Heart right ventricle (tissue), 16 donors: Measurements from ENCODE around the gene RAB39B. TPM values are rescaled to one million over a fixed set of nuclear protein-coding genes. Genes with fewer than 3 reads are reported as not detected.
"Not testable (repeated sequence)": the region's sequence is repeated elsewhere in the genome, so short reads cannot be mapped to it uniquely, and the experiment has no call there.

Experiments
- ATAC-seq, 8 donors: fragments of 200-7000 bp; cut with Tn5 transposase; one replicate each; pipeline ENCODE4 v1.9.1; 2020; ENCODE audit warnings: mild to moderate bottlenecking in 8 of 8, moderate library complexity in 8 of 8, moderate number of reproducible peaks in 1 of 8
- DNase-seq, 2 donors: peaks; one replicate each; pipeline ENCODE4 v3.0.0-alpha.2; 2020
- H3K27ac ChIP-seq, 10 donors: fragments of 200-600 bp; sonication (generic) in 2 of 10; one replicate each; pipeline versions ENCODE4 v1.5.0 to v1.8.0; 2020 to 2022; ENCODE audit warnings: mild to moderate bottlenecking in 3 of 10
- H3K27me3 ChIP-seq, 7 donors: fragments of 200-600 bp; one replicate each; pipeline ENCODE4 v1.8.0; 2021 to 2022; ENCODE audit warnings: mild to moderate bottlenecking in 2 of 7
- H3K36me3 ChIP-seq, 9 donors: fragments of 200-600 bp; sonication (generic) in 1 of 9; one replicate each; pipeline versions ENCODE4 v1.5.0 to v1.8.0; 2020 to 2022; ENCODE audit warnings: mild to moderate bottlenecking in 2 of 9
- H3K4me1 ChIP-seq, 9 donors: fragments of 200-600 bp; sonication (generic) in 1 of 9; one replicate each; pipeline versions ENCODE4 v1.5.0 to v1.8.0; 2020 to 2022; ENCODE audit warnings: mild to moderate bottlenecking in 4 of 9
- H3K4me3 ChIP-seq, 10 donors: fragments of 200-600 bp; sonication (generic) in 2 of 10; one replicate each; pipeline versions ENCODE4 v1.5.0 to v1.8.0; 2020 to 2022; ENCODE audit warnings: mild to moderate bottlenecking in 7 of 10, moderate library complexity in 2 of 10
- H3K9me3 ChIP-seq, 11 donors: fragments of 200-600 bp in 10 of 11; sonication (generic) in 2 of 11; one replicate each; pipeline versions ENCODE4 v1.5.0 to v1.8.0; 2013 to 2022; ENCODE audit warnings: mild to moderate bottlenecking in 2 of 11, control low read depth in 1 of 11, moderate library complexity in 1 of 11
- WGBS, 2 donors: extraction: QIAGEN DNeasy Blood & Tissue Kit; methylation state at CpG; one replicate each; pipeline ENCODE4 v1.1.7; 2013; ENCODE audit warnings: inconsistent platforms in 1 of 2; 5-methylcytosine and 5-hydroxymethylcytosine counted together
- intact Hi-C, 10 donors: fragments of 100-400 bp; cut with DNase I; formaldehyde crosslinking; loops; one replicate each; pipeline versions ENCODE4 v1.11.1 to v1.14.2; 2022
- polyA plus RNA-seq, 2 donors: library from polyadenylated mRNA; stranded (reverse); fragments of 200-250 nt; gene quantifications; one replicate each; pipeline ENCODE4 v1.2.3, GENCODE V29; 2013
- total RNA-seq, 10 donors: library from RNA; stranded (reverse); fragmentation: NEBNext Ultra II Directional in 3 of 10; extraction: Animal tissue kit (Norgen Biotek cat#: 25700) in 3 of 10; gene quantifications; one replicate each; pipeline versions ENCODE4 v1.2.1 to v1.2.4, GENCODE V29; 2021 to 2023
- TF ChIP-seq, protein P1 (sequence below), 9 donors: fragments of 200-600 bp; sonication (generic) in 2 of 9; IDR thresholded peaks; one replicate each; pipeline versions ENCODE4 v1.5.0 to v1.8.0; 2021 to 2022; ENCODE audit warnings: antibody characterized with exemption in 9 of 9, mild to moderate bottlenecking in 5 of 9, moderate library complexity in 1 of 9
- donor health status: Arrhythmogenic right ventricular cardiomyopathy.
- donor health status: ischemic (EF 13 %, LVEDD 7.1; RV severe dilation, severe dysfunction).
- donor health status: healthy with polysubstance abuse.
- donor health status: DM: no; HTN: yes; CAD: no.
- donor health status: DM: no; HTN: no; CAD: no.
- donor health status: ischemic (EF 25% LVEDD 6.9; RV normal size, moderate dysfunction).
- donor health status: ischemic (EF 25% LVEDD 5.7; RV mildly dilated, moderate dysfunction).
- donor health status: healthy.
- donor health status: DM: yes; HTN: yes; CAD: no.
- donor health status: Ischemic cardiomyopathy.
- donor health status: ischemic (EF 35%, LVEDD 5.7; RV mildly dilated, moderate dysfunction).
- donor health status: nonischemic (EF 11% LVEDD 7.7; RV severe dilation, severe dysfunction).
- donor health status: DM: yes; HTN: yes; CAD: no.
- donor health status: PGD.
- donor health status: ischemic (EF 29% LVEDD 5.4; RV normal size, mild dysfunction).
- donor health status: nonischemic (EF 23%, LVEDD 6.1; RV moderate dilation, normal function).

Gene RAB39B
- total and polyA plus RNA-seq, 12 donors, result 0.07 to 0.25 (median 0.18) TPM; not detected in 3

DNA sequence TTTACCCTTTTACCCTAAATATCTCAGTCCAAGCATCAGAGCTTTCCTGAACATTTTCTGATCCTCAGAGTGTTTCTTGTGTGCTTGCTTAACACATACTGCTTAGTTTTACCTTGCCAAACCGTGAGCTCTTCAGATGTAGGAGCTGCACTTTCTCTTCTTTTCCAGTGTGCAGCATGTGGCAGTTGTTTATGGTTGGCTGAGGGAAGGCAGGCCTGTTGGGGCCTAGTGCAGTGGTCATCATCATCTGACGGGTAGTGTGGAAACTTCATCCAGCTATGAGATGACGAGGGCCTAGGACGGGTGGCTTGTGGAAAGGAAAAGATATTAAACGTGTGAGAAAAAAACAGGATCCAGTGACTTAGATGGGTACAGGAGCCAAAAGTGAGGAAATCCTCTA is 26.6 kb downstream of the RAB39B start:
- Histone ChIP-seq H3K36me3 (peaks cover 0 to 68% (median 0%) of the 10 kb centered on the region in 9 donors), H3K4me3 (no peak overlapping the region), H3K9me3 (no peaks in the 10 kb centered on the region), H3K4me1 (no peaks in the 10 kb centered on the region), H3K27me3 (no peaks in the 10 kb centered on the region), H3K27ac (no peak overlapping the region)
- ATAC-seq, result no peak
- no peak for DNase-seq
- WGBS, 2 donors, result 83 to 87% methylated on average over 5 of the region's 5 CpGs
- TF ChIP-seq, protein P1, sequence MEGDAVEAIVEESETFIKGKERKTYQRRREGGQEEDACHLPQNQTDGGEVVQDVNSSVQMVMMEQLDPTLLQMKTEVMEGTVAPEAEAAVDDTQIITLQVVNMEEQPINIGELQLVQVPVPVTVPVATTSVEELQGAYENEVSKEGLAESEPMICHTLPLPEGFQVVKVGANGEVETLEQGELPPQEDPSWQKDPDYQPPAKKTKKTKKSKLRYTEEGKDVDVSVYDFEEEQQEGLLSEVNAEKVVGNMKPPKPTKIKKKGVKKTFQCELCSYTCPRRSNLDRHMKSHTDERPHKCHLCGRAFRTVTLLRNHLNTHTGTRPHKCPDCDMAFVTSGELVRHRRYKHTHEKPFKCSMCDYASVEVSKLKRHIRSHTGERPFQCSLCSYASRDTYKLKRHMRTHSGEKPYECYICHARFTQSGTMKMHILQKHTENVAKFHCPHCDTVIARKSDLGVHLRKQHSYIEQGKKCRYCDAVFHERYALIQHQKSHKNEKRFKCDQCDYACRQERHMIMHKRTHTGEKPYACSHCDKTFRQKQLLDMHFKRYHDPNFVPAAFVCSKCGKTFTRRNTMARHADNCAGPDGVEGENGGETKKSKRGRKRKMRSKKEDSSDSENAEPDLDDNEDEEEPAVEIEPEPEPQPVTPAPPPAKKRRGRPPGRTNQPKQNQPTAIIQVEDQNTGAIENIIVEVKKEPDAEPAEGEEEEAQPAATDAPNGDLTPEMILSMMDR (IDR thresholded peaks at IDR 0.05), result no peak
- intact Hi-C loops, result no loop called here

DNA sequence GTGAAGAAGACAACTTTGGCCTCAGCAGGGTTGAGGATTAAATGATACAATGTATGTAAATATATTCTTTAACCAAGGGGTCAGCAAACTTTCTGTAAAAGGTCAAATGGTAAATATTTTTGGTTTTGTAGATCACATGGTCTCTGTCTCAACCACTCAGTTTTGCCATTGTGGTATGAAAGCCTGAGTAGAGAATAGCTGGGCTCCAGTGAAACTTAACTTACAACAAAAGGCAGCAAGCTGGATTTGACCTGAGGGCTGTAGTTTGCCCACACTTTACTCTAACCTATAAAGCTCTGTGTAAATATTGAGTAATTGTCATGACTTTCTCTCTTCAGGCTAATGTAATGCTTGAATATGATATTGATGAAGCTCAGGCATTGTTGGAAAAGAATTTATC is 28.4 kb downstream of the RAB39B start:
- intact Hi-C loops, result no loop called here
- H3K4me1 ChIP-seq, result no peaks in the 10 kb centered on the region
- TF ChIP-seq, protein P1 (IDR thresholded peaks at IDR 0.05), result no peak
- peaks cover 0 to 85% (median 0%) of the 10 kb centered on the region in 9 donors for H3K36me3 ChIP-seq
- ATAC-seq (no peak), DNase-seq (no peak)
- no peaks in the 10 kb centered on the region for H3K27me3 ChIP-seq
- H3K27ac ChIP-seq, result no peak overlapping the region
- H3K9me3 ChIP-seq, result no peaks in the 10 kb centered on the region
- H3K4me3 ChIP-seq, result no peak overlapping the region

DNA sequence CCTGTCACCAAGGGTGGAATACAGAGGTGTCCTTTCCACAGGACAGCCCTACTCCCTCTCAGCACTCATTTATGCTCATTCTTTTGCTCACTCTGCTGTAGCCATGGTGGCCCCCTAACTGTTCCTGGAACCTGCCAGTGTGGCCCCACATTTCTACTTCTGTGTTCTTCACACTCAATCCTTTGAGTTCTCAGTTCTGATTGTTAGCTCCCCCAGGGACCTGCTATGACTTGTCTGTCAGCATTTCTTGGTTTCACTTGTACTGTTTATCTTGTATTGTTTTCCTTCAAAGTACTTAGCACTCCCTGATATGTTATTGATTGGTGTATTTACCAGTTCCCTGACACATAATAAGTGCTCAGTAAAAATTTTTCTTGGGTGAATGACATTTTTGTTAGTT is 33.1 kb downstream of the RAB39B start:
- Histone ChIP-seq H3K36me3 (peaks cover 0 to 76% (median 5%) of the 10 kb centered on the region in 9 donors), H3K27ac (no peak overlapping the region), H3K9me3 (no peaks in the 10 kb centered on the region), H3K4me1 (peaks cover 0 to 5% (median 0%) of the 10 kb centered on the region in 9 donors), H3K27me3 (no peaks in the 10 kb centered on the region), H3K4me3 (no peak overlapping the region)
- DNase-seq (no peak), ATAC-seq (no peak)
- TF ChIP-seq, protein P1 (IDR thresholded peaks at IDR 0.05), result no peak
- intact Hi-C loops, result no loop called here

DNA sequence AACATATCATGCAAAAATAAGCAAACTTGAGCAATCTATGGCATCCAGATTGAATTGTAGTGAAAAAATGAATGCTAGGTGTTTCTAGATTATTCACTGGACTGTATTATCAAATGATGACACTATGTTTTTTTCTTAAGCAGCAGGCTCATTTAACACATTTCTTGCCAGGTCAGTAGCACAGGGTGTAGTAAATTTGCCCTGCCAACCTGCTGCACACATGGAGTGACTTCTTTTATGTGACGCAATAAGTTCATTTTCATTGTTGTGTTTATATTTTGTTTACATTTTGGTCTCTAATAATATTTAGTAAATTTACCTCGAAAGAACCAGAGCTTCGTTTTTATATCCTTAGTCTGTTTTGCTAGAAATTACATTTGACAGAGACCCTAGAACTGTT is 38.5 kb downstream of the RAB39B start:
- H3K27ac ChIP-seq, result no peak overlapping the region
- peaks cover 0 to 60% (median 5%) of the 10 kb centered on the region in 9 donors for H3K36me3 ChIP-seq
- intact Hi-C loops, result no loop called here
- no peak overlapping the region for H3K4me3 ChIP-seq
- peaks cover 0 to 5% (median 0%) of the 10 kb centered on the region in 9 donors for H3K4me1 ChIP-seq
- no peaks in the 10 kb centered on the region for H3K27me3 ChIP-seq
- TF ChIP-seq, protein P1 (IDR thresholded peaks at IDR 0.05), result no peak
- ATAC-seq, result no peak
- 89 to 93% methylated on average over 3 of the region's 3 CpGs for WGBS, 2 donors
- H3K9me3 ChIP-seq, result no peaks in the 10 kb centered on the region
- no peak for DNase-seq

DNA sequence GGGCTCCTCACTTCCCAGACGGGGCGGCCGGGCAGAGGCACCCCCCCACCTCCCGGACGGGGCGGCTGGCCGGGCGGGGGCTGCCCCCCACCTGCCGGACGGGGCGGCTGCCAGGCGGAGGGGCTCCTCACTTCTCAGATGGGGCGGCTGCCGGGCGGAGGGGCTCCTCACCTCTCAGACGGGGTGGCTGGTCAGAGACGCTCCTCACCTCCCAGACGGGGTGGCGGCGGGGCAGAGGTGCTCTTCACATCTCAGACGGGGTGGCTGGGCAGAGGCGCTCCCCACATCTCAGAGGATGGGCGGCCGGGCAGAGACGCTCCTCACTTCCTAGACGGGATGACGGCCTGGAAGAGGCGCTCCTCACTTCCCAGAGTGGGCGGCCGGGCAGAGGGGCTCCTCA is 40.5 kb downstream of the RAB39B start:
- H3K4me1 ChIP-seq, DNase-seq, H3K27me3 ChIP-seq, intact Hi-C loops, ATAC-seq, H3K27ac ChIP-seq, H3K4me3 ChIP-seq, H3K9me3 ChIP-seq: not testable (repeated sequence)
- H3K36me3 ChIP-seq, result peaks cover 0 to 52% (median 5%) of the 10 kb centered on the region in 9 donors
- WGBS, 2 donors, result 97 to 99% methylated on average over 14 to 30 of the region's 30 CpGs
